Kidney tubule cell (primary cell): ENCODE data around the gene GATD1.
A peak's percentile ranks its signal among the peaks of the same experiment; 100 is the strongest.

Source experiments
- DNase-seq: peaks from one replicate; pipeline ENCODE4 v3.0.0-alpha.2; 2018; ENCODE audit warnings: low spot score

Gene GATD1

DNA sequence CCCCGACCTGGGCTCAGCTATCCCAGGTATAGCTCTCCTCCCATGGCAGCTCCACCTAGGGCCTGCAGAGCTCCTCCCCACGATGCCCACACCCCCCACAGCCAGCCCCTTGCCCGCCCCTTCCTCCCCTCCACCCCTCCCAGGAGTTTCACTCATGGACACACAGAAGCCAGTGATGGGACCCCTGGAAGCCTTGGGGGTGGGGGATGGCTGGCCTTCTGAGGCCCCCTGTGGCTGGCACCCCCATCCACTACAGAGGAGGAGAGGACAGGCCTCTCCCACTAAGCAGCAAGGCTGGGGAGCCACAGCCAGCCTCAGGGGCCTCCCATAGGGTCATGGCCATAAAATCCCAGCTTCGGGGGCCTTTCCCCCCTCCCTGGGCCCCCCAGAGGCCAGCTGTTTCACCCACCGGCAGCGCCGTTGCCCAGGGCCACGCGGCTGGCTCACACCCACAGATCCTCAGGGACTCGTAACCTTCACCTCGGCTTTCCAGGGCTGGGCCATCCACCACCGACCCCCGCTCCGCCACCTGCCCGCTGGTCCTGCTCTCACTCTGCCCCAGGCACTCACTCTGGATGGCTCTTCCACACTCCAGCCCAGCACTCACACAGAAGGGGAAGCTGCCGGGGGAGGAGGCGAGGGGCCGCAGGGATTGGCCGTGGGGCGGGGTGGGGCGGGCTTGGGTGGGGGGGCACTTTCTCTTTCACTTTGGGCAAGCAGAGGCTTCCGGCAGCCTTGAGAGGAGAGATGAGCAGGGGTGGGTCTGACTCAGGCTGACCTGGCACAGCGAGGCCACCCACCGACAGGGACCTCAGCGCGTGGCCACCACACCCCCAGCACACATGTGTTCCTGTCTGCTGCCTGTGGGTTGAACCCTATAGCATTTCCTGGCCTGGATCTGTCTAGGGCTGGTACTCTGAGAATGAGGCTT, 18.6 kb upstream of the GATD1 start:
- DNase-seq, result peak; percentile 96

DNA sequence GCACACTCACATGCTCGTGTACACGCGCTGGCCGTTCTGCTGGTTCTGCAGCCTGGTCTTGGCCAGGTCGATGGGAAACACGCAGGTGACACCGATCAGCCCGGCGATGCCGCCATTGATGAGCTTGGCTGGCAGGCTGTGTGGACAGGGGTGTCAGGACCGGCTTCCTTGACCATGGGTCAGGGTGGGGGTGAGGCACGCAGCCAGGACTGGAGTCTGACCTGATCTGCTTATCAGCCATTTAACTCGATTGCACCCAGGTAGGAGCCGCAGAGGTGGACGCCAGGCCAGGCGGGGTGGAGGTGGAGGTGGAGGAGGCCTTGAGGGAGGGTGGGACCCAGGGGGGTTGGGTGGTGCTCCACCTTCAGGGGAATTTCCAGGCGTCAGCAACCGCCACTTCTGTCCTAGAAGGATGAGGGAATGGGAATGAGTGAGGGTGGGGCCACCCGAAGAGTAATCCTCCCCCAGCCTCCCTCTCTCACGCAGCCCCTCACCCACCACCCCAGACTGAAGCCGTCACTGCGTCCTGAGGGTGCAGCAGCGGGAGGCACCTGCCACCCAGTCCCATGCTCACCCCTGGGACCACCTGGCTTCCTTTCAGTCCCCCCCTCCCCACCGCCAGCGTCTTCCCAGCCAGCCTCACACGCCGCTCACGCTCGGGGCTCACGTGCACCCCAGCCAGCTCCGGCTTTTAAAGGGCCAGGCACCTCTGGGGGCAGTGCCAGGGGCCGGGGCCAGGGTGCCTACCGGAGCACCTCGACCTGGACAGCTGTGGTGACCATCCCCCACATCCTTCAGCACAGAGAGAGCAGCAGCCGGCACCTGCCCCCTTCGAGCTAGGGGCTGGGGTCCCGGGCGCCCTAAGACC, 17.7 kb upstream of the GATD1 start:
- peak; percentile 61 for DNase-seq

- DNase-seq, result no peak
Observed at GRCh38 chr11:794013-794765, 16.9 kb upstream of the GATD1 start.

- DNase-seq, result no peak
Observed at GRCh38 chr11:793556-793955, 16.3 kb upstream of the GATD1 start.

GRCh38 chr11:792873-793272, 15.6 kb upstream of the GATD1 start:
- DNase-seq, result no peak

DNA sequence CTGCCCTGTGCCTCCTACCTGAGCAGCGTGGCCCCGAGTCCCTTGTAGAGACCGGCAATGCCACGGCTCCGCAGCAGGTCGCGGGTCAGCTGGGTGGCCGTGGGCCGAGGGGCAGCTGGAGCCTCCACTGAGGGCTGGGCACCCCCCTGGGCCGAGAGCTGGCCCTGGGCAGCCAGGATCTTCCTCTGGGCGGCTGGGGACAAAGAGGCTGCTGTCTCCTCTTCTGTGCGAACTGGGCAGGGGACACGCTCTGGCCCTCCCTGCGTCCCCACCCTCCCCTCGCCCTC, 15.2 kb upstream of the GATD1 start:
- no peak for DNase-seq

GRCh38 chr11:791658-792534, 14.6 kb upstream of the GATD1 start:
- no peak for DNase-seq

DNA sequence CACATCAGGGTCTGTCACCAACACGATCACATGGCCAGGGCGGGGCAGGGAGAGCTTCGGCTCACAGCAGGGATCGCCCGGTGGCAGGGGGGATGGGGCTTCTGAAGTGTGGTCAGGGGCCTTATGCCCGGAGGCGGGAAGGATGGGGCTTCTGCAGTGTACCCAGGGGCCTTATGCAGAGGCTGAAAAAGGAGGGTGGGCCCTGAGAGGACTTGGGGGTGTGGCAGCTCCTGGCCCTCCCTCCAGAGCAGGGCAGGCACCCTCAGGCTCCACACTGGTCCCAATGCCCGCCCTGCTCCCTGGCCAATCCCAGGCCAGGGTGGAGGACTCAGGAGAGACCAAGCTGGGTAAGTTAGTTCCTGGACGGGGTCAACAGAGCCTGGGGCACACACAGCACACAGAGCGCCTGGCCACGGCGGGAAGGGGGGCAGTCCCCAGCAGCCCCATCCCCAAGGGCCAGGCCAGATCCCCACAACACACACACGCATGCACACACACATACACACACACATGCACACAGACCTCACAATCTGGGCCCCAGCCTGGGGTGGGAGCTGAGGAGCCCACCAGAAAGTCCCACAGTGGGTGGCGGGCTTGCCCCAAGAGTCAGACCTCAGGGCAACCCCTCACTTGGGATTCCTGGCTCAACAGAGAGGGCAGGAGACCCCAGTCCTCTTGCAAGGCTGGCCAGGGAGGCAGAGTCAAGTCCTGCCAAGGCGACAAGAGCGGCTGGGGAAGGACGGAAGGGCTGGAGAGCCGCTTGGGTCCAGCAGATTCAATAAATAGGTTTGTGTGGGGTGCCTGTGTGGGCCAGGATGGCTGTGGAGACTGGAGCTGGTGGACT, 13.7 kb upstream of the GATD1 start:
- DNase-seq, result no peak

GRCh38 chr11:789943-790342, 12.7 kb upstream of the GATD1 start, which contains the start of gene CEND1:
CEND1 (minus strand) TSS chr11:790090; CDS start chr11:788576, 1,514 bp downstream.
- peak; percentile 35 for DNase-seq

DNA sequence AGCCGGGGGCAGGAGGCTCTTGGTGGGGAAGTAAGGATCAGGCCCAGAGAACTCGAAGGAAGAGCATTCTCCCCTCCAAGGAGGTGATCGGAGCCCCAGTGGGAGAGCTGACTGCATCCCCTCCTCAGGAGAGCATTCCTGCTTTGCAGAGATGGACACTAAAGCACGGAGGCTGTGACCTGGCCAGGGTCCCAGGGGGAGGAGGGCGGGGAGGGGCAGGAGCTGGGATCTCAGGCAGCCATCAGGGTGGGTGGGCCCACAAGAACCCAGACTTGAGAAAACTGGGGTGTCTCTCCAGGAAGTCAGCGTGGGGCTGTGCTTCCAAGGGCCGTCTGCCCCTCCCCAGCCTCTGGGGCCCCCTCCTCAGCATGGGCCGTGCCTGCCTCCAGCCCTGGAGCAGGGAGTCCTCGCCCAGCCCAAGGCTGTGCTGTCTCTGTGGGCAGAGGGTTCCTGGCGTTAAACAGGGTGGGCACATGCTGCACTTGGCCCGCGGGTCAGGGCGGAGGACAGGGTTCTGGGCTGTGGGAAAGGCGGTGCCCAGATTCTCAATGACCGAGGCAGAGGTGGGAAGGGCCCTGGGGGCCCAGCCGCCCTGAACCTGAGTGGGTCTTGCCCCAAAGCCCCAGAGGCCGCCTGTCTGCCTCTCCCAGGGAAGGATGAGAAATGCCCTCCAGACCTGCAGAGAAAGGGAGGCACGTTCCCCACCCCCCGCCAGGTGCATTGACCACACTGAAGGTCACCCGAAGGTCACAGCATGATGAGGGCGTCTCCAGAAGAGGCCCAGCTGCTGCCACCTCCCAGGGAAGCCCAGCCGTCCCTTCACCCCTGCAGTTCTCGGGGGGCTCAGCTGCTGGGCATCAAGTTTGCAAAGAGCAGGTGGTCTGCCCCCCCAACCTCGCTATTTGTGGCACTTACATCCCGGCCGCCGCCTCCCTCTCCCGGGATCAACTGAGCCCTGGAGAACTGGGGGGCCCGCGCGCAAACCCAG, 12.0 kb upstream of the GATD1 start:
- DNase-seq, result no peak

DNA sequence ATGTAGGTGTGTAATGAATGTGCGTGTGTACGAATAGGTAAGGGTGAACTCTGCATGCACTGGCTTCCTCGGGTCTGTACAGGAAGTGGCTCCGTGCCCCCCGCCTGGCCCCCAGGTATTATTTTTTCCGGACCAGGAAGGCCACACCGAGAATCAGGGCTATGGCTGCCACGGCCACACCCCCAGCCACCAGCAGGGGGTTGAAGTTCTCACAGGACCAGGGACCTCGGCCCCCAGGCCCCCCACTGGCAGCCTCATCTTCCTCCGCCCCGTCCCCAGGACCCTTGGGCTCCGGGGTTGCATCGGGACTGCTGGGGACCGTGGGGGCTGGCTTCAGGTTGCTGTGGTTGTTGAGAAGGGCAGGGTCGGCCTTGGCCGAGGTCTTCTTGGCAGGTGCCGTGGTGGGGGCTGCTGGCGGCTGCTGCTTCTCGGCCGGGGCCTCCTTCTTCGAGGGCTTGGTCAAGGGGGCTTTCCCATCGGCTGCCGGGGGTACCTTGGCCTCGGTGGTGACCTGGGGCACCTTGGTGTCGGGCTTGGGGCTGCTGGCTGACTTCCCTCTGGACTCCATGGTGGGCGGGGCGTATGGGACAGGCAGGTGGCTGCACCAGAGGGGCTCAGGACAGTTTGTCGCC, 10.8 kb upstream of the GATD1 start:
- no peak for DNase-seq

GRCh38 chr11:787084-787675, 9.9 kb upstream of the GATD1 start:
- DNase-seq, result no peak

DNA sequence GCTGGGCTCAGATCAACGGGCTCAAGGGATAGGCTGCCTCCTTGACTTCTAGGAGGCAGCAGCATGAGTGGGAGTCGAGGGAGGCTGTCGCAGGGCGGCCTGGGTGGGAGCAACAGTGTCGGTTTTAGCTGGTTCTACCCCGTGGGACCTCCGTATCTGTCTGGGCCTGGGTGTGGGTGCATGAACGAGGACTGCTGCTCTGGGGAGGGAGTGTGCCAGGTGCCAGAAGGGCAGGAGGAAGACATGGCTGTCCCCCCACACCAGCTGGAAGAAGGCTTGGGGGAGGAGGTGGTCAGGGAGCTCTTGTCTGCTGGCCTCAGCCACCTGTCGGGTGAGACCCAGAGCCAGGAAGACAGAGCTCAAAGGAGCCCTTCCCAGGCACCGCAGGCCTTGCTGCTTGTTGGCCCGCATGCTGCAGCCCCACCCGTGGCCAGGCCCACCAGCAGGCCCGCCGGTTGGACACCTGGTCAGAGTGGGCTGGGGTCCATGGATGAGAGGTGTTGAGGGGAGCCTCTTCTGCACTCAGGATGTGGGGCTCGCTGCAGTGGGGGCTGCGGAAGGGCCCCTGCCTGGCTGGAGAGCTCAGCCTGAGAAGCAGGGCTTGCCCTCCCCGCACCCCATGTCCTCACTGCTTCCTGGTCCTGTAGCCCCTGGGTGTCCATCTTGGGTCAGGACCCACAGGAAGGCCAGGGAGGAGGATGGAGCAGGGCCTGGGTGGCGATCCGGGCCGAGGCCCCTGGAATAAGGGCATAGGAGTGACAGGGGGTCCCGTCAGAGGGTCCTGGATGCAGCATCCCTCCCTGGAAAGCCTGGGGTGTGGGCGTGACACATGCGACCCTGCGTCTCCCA, 9.2 kb upstream of the GATD1 start:
- no peak for DNase-seq

- no peak for DNase-seq
Observed at GRCh38 chr11:783581-784015, 6.3 kb upstream of the GATD1 start.

DNA sequence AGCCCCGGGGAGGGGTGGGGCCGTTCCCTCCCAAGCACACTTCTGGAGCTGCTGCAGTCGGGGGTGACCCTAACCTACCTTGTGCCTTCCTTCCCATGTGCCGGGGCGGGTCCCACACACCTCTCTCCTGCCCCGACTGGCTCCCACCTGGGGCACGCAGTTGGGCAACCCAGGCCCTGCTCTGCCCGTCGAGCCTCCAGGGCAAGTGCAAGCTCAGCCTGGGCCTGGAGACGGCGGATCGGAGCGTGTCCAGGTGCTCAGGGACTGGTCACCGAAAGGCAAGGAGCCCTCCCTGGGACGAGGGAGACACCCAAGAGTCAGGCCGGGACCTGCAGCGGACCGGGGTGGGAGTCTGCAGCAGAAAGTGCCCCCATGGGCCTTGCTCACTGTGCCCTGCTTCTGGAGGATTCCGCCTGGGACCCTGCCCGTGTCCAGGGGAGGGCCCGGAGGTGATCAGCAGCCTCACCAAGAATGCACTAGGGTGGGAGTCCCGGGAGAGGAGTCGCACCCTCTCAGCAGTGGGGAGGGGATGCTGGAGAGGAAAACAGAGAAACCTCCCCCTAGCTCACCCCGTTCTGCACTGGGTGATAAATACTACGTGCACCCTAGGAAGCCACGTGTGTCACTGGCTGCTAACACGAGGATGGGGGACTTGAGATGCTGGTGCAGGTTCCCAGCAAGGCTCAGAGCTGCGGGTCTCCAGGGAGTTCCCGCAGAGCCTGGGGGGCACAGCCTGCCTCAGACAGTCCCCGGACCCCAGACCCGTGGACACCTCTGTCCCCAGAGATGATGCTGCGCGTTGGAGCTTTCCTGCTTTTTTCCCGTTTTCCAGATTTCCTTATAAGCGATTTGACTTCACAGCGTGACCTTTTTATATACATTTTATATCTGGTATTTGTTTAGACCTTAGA, 5.2 kb upstream of the GATD1 start:
- no peak for DNase-seq

GRCh38 chr11:779955-780532, 2.8 kb upstream of the GATD1 start:
- DNase-seq, result no peak
